ENCODE results near the gene C1QL4. TPM values are rescaled to one million over a fixed set of nuclear protein-coding genes. Genes with fewer than 3 reads are reported as not detected.
"Not testable (repeated sequence)": the region's sequence is repeated elsewhere in the genome, so short reads cannot be mapped to it uniquely, and the experiment has no call there.

The C1QL4 gene
- total RNA-seq, 4 donors from 2014 or later: not detected

DNA sequence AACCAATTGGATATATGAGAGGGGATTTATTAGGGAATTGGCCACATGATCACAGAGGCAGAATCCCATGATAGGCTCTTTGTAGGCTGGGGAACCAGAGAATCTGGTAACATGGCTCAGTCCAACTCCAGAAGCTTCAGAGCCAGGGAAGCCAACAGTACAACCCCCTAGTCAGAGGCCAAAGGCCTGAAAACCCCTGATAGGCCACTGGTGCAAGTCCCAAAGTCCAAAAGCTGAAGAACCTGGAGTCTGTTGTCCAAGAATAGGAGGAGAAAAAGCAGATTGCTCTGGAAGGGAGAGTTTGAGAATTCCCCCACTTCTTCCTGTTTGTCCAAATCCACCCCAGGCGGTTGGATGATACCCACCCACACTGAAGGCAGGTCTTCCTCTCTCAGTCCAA is 22.2 kb downstream of the C1QL4 start:
- TF ChIP-seq, protein P1, sequence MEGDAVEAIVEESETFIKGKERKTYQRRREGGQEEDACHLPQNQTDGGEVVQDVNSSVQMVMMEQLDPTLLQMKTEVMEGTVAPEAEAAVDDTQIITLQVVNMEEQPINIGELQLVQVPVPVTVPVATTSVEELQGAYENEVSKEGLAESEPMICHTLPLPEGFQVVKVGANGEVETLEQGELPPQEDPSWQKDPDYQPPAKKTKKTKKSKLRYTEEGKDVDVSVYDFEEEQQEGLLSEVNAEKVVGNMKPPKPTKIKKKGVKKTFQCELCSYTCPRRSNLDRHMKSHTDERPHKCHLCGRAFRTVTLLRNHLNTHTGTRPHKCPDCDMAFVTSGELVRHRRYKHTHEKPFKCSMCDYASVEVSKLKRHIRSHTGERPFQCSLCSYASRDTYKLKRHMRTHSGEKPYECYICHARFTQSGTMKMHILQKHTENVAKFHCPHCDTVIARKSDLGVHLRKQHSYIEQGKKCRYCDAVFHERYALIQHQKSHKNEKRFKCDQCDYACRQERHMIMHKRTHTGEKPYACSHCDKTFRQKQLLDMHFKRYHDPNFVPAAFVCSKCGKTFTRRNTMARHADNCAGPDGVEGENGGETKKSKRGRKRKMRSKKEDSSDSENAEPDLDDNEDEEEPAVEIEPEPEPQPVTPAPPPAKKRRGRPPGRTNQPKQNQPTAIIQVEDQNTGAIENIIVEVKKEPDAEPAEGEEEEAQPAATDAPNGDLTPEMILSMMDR (IDR thresholded peaks at IDR 0.05): no peak
- TF ChIP-seq POLR2A (IDR thresholded peaks at IDR 0.05): no peak
- Histone ChIP-seq H3K9me3 (no peaks in the 10 kb centered on the region), H3K36me3 (no peaks in the 10 kb centered on the region), H3K27ac (no peak overlapping the region), H3K27me3 (peaks cover 0 to 4% (median 0%) of the 10 kb centered on the region in 4 donors), H3K4me1 (peaks cover 0 to 9% (median 0%) of the 10 kb centered on the region in 3 donors), H3K4me3 (no peak overlapping the region)
- DNase-seq: no peak
- WGBS, 2 donors: 71 to 86% methylated on average over 1 of the region's 1 CpG
- intact Hi-C loops (cut with DNase I): no loop called here

DNA sequence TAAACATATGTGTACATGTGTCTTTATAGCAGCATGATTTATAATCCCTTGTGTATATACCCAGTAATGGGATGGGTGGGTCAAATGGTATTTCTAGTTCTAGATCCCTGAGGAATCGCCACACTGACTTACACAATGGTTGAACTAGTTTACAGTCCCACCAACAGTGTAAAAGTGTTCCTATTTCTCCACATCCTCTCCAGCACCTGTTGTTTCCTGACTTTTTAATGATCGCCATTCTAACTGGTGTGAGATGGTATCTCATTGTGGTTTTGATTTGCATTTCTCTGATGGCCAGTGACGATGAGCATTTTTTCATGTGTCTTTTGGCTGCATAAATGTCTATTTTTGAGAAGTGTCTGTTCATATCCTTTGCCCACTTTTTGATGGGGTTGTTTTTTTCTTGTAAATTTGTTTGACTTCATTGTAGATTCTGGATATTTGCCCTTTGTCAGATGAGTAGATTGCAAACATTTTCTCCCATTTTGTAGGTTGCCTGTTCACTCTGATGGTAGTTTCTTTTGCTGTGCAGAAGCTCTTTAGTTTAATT is 26.5 kb downstream of the C1QL4 start:
- H3K9me3 ChIP-seq; H3K4me1 ChIP-seq; H3K4me3 ChIP-seq; H3K27ac ChIP-seq; intact Hi-C loops (cut with DNase I); DNase-seq; H3K36me3 ChIP-seq: not testable (repeated sequence)
- WGBS, 2 donors: 73 to 80% methylated on average over 1 to 2 of the region's 3 CpGs
- peaks cover 0 to 32% (median 0%) of the 10 kb centered on the region in 4 donors for H3K27me3 ChIP-seq

DNA sequence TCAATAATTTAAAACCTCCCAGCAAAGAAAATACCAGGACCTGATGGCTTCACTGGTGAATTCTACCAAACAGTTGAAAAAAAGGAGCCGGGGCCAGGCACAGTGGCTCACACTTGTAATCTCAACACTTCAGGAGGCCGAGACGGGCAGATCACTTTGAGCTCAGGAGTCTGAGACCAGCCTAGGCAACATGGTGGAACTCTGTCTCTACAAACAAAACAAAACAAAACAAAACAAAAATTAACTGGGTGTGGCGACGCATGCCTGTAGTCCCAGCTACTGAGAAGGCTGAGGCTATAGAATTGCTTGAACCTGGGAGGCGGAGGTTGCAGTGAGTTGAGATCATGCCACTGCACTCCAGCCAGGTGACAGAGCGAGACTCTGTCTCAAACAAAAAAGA is 27.6 kb downstream of the C1QL4 start:
- H3K4me3 ChIP-seq: no peak overlapping the region
- intact Hi-C loops (cut with DNase I): no loop called here
- TF ChIP-seq, protein P1 (IDR thresholded peaks at IDR 0.05): no peak
- no peak for TF ChIP-seq POLR2A (IDR thresholded peaks at IDR 0.05)
- H3K36me3 ChIP-seq: no peaks in the 10 kb centered on the region
- H3K4me1 ChIP-seq: no peaks in the 10 kb centered on the region
- peaks cover 0 to 41% (median 0%) of the 10 kb centered on the region in 4 donors for H3K27me3 ChIP-seq
- 81 to 85% methylated on average over 7 of the region's 7 CpGs for WGBS, 2 donors
- H3K27ac ChIP-seq: no peak overlapping the region
- no peak for DNase-seq
- no peaks in the 10 kb centered on the region for H3K9me3 ChIP-seq

DNA sequence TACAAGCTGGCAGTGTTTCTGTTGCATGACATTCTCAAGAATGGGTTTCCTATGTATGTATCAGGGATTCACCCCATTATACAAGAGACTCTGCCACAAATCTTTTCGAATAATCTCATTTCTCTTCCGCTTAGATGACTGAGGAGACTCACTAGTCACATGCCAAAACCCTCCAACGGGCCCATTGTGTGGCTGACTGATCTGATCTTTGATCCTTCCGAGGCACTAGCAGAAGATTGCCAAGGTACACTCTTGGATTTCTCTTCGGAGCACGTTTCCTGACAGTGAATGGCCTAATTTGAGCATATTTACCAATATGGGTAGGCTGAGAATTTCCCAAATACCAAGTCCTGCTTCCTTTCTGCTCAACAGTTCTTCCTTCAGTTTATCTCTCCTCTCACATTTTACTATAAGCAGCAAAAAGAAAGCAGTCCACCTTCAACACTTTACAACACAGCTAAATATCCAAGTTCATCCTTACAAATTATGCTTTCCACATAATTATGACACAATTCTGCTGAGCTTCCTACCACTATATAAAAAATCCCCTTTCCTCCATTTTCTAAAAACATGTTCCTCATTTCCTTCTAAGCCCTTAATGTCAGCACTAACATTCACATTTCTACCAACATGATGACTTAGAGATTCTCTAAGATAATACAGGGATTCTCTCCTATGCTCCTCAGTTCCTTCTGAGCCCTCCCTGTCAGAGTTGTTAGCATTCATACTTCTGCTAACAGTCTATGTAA is 31.1 kb downstream of the C1QL4 start:
- intact Hi-C loops (cut with DNase I): no loop called here
- H3K27ac ChIP-seq: no peak overlapping the region
- no peak overlapping the region for H3K4me3 ChIP-seq
- no peak for DNase-seq
- H3K27me3 ChIP-seq: peaks cover 0 to 74% (median 0%) of the 10 kb centered on the region in 4 donors
- H3K9me3 ChIP-seq: no peaks in the 10 kb centered on the region
- H3K36me3 ChIP-seq: no peaks in the 10 kb centered on the region
- WGBS, 2 donors: 67 to 80% methylated on average over 6 of the region's 6 CpGs
- no peaks in the 10 kb centered on the region for H3K4me1 ChIP-seq
- TF ChIP-seq, protein P1 (IDR thresholded peaks at IDR 0.05): no peak
- TF ChIP-seq POLR2A (IDR thresholded peaks at IDR 0.05): no peak

DNA sequence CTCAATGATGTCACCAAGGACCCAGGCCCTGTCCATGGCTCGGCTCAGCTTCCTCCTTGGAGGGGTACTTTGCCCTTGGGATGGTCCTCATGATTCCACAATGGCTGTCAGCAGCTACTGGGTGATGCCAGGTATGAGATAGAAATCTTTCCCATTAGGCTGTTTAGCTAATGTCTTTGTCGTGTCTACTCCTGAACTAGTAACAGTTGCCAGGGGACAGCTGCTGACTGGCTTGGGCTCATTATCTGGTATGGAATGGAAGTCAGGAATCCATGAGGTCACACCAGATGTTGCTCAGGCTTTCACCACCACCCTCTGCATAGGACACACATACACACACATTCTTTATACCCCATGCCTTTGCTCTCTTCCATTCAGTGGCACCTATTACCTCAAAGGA is 32.8 kb downstream of the C1QL4 start:
- WGBS, 2 donors: 74 to 88% methylated on average over 2 of the region's 2 CpGs
- H3K36me3 ChIP-seq: no peaks in the 10 kb centered on the region
- H3K9me3 ChIP-seq: no peaks in the 10 kb centered on the region
- intact Hi-C loops (cut with DNase I): no loop called here
- H3K4me3 ChIP-seq: no peak overlapping the region
- peaks cover 0 to 80% (median under 1%) of the 10 kb centered on the region in 4 donors for H3K27me3 ChIP-seq
- H3K27ac ChIP-seq: no peak overlapping the region
- no peaks in the 10 kb centered on the region for H3K4me1 ChIP-seq
- TF ChIP-seq POLR2A (IDR thresholded peaks at IDR 0.05): no peak
- TF ChIP-seq, protein P1 (IDR thresholded peaks at IDR 0.05): no peak
- no peak for DNase-seq

Measured in esophagus squamous epithelium (tissue), 5 donors.